Cardiac muscle cell (in vitro differentiated cells and primary cell): Measurements from ENCODE around the gene ULK1. TPM values are rescaled to one million over a fixed set of nuclear protein-coding genes. Genes with fewer than 3 reads are reported as not detected.

ENCODE experiments used
- DNase-seq, 2 donors: peaks; one replicate each; pipeline versions ENCODE4 v3.0.0 to v3.0.0-alpha.2; 2010 to 2017; ENCODE audit warnings: low read depth in 1 of 2, low spot score in 1 of 2
- H3K27ac ChIP-seq: fragments of 200-600 bp; sonication (generic); 2 replicates; pipeline ENCODE4 v1.5.1; 2016
- H3K27me3 ChIP-seq: fragments of 200-600 bp; sonication (generic); 2 replicates; pipeline ENCODE4 v1.6.0; 2016; ENCODE audit warnings: control low read depth
- H3K36me3 ChIP-seq: fragments of 200-600 bp; sonication (generic); 2 replicates; pipeline ENCODE4 v1.5.1; 2016; ENCODE audit warnings: control low read depth
- H3K4me1 ChIP-seq: fragments of 200-600 bp; sonication (generic); 2 replicates; pipeline ENCODE4 v1.8.1; 2017; ENCODE audit warnings: low read depth, mild to moderate bottlenecking, mixed run types
- H3K4me3 ChIP-seq: fragments of 200-600 bp; sonication (generic); 2 replicates; pipeline ENCODE4 v1.5.1; 2016; ENCODE audit warnings: mild to moderate bottlenecking
- H3K9me3 ChIP-seq: fragments of 200-600 bp; sonication (generic); 2 replicates; pipeline ENCODE4 v1.5.1; 2017; ENCODE audit warnings: low read depth, mild to moderate bottlenecking, control low read depth
- CTCF ChIP-seq: IDR thresholded peaks from 2 replicates; pipeline ENCODE4 v1.5.1; 2012; ENCODE audit warnings: low read depth, mild to moderate bottlenecking, low read length
- polyA plus RNA-seq: library from polyadenylated mRNA; unstranded; fragments of >200 nt; fragmentation: Nextera tagmentation; extraction: Ambion mirVana; gene quantifications from 2 replicates; pipeline ENCODE4 v1.2.1, GENCODE V29; 2016
- total RNA-seq: library from RNA; depleted of rRNA; stranded (reverse); fragments of >200 nt; gene quantifications from 2 replicates; pipeline ENCODE4 v1.2.3, GENCODE V29; 2016

The ULK1 gene
- total and polyA plus RNA-seq, 2 experiments from 2014 or later = 14.2 to 27.6 TPM

- Histone ChIP-seq H3K27me3 (no peaks in the 10 kb centered on the region), H3K4me3 (peak overlapping the region; percentile 88), H3K27ac (no peak overlapping the region), H3K4me1 (no peaks in the 10 kb centered on the region), H3K36me3 (peaks cover 11% of the 10 kb centered on the region), H3K9me3 (no peaks in the 10 kb centered on the region)
- no peak for TF ChIP-seq CTCF
- peak; percentile 20 to 53 for DNase-seq
Observed at GRCh38 chr12:131929581-131930456, 35.4 kb downstream of the ULK1 start.

- no peak for DNase-seq
- no peak for TF ChIP-seq CTCF
- Histone ChIP-seq H3K27ac (no peak overlapping the region), H3K4me1 (no peaks in the 10 kb centered on the region), H3K27me3 (no peaks in the 10 kb centered on the region), H3K4me3 (peak overlapping the region; percentile 88), H3K36me3 (peaks cover 11% of the 10 kb centered on the region), H3K9me3 (no peaks in the 10 kb centered on the region)
Observed at GRCh38 chr12:131930510-131930909, 36.1 kb downstream of the ULK1 start.

GRCh38 chr12:131933387-131933786 is 39.0 kb downstream of the ULK1 start:
- no peak overlapping the region for H3K4me3 ChIP-seq
- no peak for DNase-seq
- no peaks in the 10 kb centered on the region for H3K4me1 ChIP-seq
- no peak overlapping the region for H3K27ac ChIP-seq
- no peak for TF ChIP-seq CTCF
- no peaks in the 10 kb centered on the region for H3K27me3 ChIP-seq
- H3K36me3 ChIP-seq = peaks cover 11% of the 10 kb centered on the region
- H3K9me3 ChIP-seq = no peaks in the 10 kb centered on the region

- TF ChIP-seq CTCF = no peak
- Histone ChIP-seq H3K36me3 (peaks cover 15% of the 10 kb centered on the region), H3K4me3 (no peak overlapping the region), H3K27me3 (no peaks in the 10 kb centered on the region), H3K9me3 (no peaks in the 10 kb centered on the region), H3K4me1 (no peaks in the 10 kb centered on the region), H3K27ac (no peak overlapping the region)
- DNase-seq = no peak
Observed at GRCh38 chr12:131934535-131934934, 40.1 kb downstream of the ULK1 start.

GRCh38 chr12:131938082-131938481 is 43.7 kb downstream of the ULK1 start:
- Histone ChIP-seq H3K9me3 (no peaks in the 10 kb centered on the region), H3K27me3 (no peaks in the 10 kb centered on the region), H3K27ac (no peak overlapping the region), H3K36me3 (peaks cover 20% of the 10 kb centered on the region), H3K4me3 (no peak overlapping the region), H3K4me1 (no peaks in the 10 kb centered on the region)
- no peak for DNase-seq
- TF ChIP-seq CTCF = no peak
